Tibial artery (tissue), 4 donors: ENCODE data around the gene CAMTA1.
"Not testable (repeated sequence)": the region's sequence is repeated elsewhere in the genome, so short reads cannot be mapped to it uniquely, and the experiment has no call there.

Experiments used
- DNase-seq, 2 donors: peaks; one replicate each; pipeline ENCODE4 v3.0.0-alpha.2; 2019
- H3K27ac ChIP-seq, 2 donors: fragments of 200-600 bp; sonication (generic) in 1 of 2; 1 replicate in 1 of 2; 2 replicates in 1 of 2; pipeline ENCODE4 v1.5.1; 2018 to 2019; ENCODE audit warnings: mild to moderate bottlenecking in 1 of 2
- H3K27me3 ChIP-seq, 2 donors: fragments of 200-600 bp; sonication (generic) in 1 of 2; one replicate each; pipeline versions ENCODE4 v1.5.1 to v1.6.0; 2016 to 2019
- H3K36me3 ChIP-seq, 3 donors: fragments of 200-600 bp; sonication (generic) in 2 of 3; one replicate each; pipeline ENCODE4 v1.5.1; 2016 to 2019; ENCODE audit warnings: mild to moderate bottlenecking in 2 of 3
- H3K4me1 ChIP-seq, 4 donors: fragments of 200-600 bp; sonication (generic) in 2 of 4; 1 replicate in 3 of 4; 2 replicates in 1 of 4; pipeline ENCODE4 v1.5.1; 2016 to 2019
- H3K4me3 ChIP-seq, 2 donors: fragments of 200-600 bp; sonication (generic) in 1 of 2; 1 replicate in 1 of 2; 2 replicates in 1 of 2; pipeline ENCODE4 v1.5.1; 2018 to 2019; ENCODE audit warnings: mild to moderate bottlenecking in 2 of 2
- H3K9me3 ChIP-seq, 3 donors: fragments of 200-600 bp; sonication (generic) in 1 of 3; one replicate each; pipeline ENCODE4 v1.5.1; 2016 to 2019
- intact Hi-C: fragments of 100-400 bp; cut with DNase I; formaldehyde crosslinking; loops from one replicate; pipeline ENCODE4 v1.15.0; 2023; ENCODE audit warnings: low total_unique reads
- TF ChIP-seq, protein P1 (sequence below), 2 experiments: fragments of 200-600 bp in 1 of 2; fragments of 450-650 bp in 1 of 2; IDR thresholded peaks; one replicate each; pipeline ENCODE4 v1.5.1; 2017 to 2019; ENCODE audit warnings: antibody characterized with exemption in 2 of 2, mild to moderate bottlenecking in 1 of 2, moderate library complexity in 1 of 2

The CAMTA1 gene

DNA sequence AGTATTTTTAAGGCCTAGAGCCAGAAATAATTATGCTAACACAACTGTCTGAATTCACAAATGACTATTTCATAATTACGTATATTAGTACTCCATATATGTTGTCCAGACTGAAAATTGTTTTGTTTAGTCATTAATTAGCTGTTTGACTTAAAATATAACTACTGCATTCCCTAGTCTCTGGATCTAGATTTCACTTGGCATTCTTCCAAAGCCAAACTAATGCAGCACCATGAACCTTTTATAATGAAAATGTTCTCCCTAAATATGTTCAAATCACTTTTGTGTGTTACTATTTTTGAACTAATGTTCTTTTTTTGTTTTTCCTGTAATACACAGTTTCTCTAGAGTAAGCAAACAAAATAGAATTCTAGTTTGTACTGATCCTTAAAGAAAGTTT, 46.1 kb downstream of the CAMTA1 start:
- Histone ChIP-seq H3K4me3 (no peak overlapping the region), H3K4me1 (peaks cover 0 to 77% (median 38%) of the 10 kb centered on the region in 4 donors), H3K27ac (peak overlapping the region; percentile 62 to 64), H3K36me3 (no peaks in the 10 kb centered on the region), H3K27me3 (no peaks in the 10 kb centered on the region), H3K9me3 (no peaks in the 10 kb centered on the region)
- DNase-seq, result no peak
- intact Hi-C loops, result no loop called here
- TF ChIP-seq, protein P1, sequence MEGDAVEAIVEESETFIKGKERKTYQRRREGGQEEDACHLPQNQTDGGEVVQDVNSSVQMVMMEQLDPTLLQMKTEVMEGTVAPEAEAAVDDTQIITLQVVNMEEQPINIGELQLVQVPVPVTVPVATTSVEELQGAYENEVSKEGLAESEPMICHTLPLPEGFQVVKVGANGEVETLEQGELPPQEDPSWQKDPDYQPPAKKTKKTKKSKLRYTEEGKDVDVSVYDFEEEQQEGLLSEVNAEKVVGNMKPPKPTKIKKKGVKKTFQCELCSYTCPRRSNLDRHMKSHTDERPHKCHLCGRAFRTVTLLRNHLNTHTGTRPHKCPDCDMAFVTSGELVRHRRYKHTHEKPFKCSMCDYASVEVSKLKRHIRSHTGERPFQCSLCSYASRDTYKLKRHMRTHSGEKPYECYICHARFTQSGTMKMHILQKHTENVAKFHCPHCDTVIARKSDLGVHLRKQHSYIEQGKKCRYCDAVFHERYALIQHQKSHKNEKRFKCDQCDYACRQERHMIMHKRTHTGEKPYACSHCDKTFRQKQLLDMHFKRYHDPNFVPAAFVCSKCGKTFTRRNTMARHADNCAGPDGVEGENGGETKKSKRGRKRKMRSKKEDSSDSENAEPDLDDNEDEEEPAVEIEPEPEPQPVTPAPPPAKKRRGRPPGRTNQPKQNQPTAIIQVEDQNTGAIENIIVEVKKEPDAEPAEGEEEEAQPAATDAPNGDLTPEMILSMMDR (IDR thresholded peaks at IDR 0.05), result no peak

DNA sequence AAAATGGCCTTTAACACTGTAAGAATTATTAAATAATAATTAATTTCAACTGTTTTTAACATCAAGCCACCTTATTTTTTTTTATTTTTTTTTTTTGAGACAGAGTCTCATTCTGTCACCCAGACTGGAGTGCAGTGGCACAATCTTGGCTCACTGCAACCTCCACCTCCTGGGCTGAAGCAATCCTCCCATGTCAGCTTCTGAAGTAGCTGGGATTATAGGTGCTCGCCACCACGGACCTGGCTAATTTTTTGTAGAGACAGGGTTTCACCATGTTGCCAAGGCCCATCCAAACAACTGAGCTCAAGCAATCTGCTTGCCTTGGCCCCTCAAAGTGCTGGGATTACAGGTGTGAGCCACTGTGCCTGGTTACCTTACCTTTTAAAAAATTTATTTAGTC, 46.8 kb downstream of the CAMTA1 start:
- DNase-seq, H3K9me3 ChIP-seq, H3K36me3 ChIP-seq, H3K27me3 ChIP-seq, H3K4me3 ChIP-seq, intact Hi-C loops: not testable (repeated sequence)
- Histone ChIP-seq H3K27ac (peak overlapping the region; percentile 62 to 64), H3K4me1 (peaks cover 0 to 71% (median 34%) of the 10 kb centered on the region in 4 donors)

DNA sequence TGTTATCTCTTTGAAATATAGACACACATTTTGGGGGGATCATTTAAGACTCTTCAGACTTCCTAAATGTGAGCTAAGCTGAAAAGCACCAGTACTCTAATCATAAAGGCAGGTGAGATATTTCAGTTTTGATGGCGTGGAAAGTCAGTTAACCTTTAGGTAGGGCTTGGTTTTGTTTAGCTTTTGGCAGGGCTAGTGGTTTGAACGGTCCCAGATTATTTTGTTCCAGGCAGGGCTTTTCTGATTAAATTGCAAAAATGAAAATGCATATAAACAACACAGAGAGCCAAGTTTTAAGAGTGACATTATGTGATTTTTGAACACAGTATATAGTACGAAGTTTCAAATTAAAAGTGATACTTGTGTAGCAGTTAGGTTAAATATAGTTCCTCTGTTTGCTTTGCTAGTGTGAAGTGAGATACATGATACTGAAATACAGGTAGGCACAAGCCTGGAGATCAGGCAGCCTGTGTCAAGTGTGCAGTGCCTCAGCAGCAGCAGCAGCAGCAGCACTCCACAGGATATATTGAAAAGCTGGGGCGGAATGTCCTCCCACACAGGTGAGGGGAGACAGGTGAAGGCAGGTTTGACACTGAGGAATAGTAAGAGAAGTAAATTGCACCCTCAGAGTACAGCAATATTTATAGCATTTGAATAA, 47.4 kb downstream of the CAMTA1 start:
- Histone ChIP-seq H3K9me3 (no peaks in the 10 kb centered on the region), H3K4me1 (peaks cover 0 to 64% (median 29%) of the 10 kb centered on the region in 4 donors), H3K27ac (peak overlapping the region; percentile 62 to 64), H3K27me3 (no peaks in the 10 kb centered on the region), H3K36me3 (no peaks in the 10 kb centered on the region), H3K4me3 (no peak overlapping the region)
- no peak for DNase-seq
- intact Hi-C loops, result no loop called here
- TF ChIP-seq, protein P1 (IDR thresholded peaks at IDR 0.05), result no peak

DNA sequence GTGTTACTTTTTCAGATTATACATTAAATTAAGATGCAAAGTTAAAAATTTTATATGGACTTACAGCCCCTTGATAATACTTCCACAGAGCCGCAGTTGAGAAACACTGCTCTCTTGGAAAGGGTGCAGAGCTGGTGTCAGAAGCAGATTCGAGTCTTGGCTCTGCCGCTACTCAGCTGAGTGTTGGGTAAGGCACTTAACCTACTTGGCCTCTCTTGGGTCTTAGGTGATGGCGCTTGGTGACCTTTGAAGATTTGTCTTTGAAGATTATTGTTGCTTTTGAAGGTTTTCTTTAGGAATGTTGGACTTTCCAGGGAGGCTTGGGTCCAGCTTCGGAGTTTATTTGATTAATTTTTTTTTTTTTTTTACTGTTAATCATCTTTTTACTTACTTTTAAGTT, 48.5 kb downstream of the CAMTA1 start:
- intact Hi-C loops, result no loop called here
- Histone ChIP-seq H3K4me1 (peaks cover 0 to 53% (median 26%) of the 10 kb centered on the region in 4 donors), H3K36me3 (no peaks in the 10 kb centered on the region), H3K4me3 (no peak overlapping the region), H3K27me3 (no peaks in the 10 kb centered on the region), H3K27ac (no peak overlapping the region), H3K9me3 (no peaks in the 10 kb centered on the region)
- no peak for DNase-seq
- TF ChIP-seq, protein P1 (IDR thresholded peaks at IDR 0.05), result no peak

DNA sequence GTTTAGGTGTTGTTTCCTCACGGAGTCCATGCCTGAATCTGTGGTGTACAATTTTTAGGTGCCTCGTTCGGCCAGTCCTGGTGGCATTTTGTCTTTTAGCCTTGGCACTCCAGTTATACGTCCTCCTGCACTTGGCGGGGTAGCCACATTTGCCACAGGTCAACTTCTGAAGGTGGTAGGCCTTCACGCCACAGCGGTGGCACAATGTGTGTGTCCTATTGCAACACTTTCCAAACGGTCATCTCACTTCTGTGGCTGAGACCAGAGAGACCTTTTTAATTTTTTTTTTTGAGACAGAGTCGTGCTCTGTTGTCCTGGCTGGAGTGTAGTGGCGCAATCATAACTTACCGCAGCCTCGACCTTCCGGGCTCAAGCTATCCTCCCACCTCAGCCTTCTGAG, 49.1 kb downstream of the CAMTA1 start:
- Histone ChIP-seq H3K36me3 (no peaks in the 10 kb centered on the region), H3K4me3 (no peak overlapping the region), H3K4me1 (peaks cover 0 to 47% (median 21%) of the 10 kb centered on the region in 4 donors), H3K27ac (no peak overlapping the region), H3K9me3 (no peaks in the 10 kb centered on the region), H3K27me3 (no peaks in the 10 kb centered on the region)
- no peak for DNase-seq
- intact Hi-C loops, result no loop called here
- TF ChIP-seq, protein P1 (IDR thresholded peaks at IDR 0.05), result no peak

DNA sequence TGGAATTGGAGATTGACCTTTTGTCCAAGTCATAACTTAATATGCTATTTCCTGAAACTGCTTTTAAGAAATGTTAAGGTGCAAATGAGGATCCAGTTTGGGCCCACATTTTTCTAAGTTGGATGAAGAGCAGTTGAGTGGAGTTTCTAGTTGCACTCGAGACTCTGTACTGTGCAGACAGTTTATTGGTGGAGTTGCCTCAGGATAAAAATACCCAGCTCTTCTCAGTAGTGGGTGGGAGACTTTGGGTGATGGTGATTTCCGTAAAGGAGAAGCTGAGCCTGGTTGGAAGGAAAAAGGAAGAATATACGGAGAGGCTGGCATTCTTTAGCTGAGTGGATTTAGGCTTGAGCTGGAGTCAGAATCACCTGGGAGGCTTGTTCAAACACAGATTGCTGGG, 49.9 kb downstream of the CAMTA1 start:
- H3K27me3 ChIP-seq, result no peaks in the 10 kb centered on the region
- DNase-seq, result no peak
- no peak overlapping the region for H3K4me3 ChIP-seq
- no peaks in the 10 kb centered on the region for H3K36me3 ChIP-seq
- TF ChIP-seq, protein P1 (IDR thresholded peaks at IDR 0.05), result no peak
- no peaks in the 10 kb centered on the region for H3K9me3 ChIP-seq
- H3K4me1 ChIP-seq, result peaks cover 0 to 44% (median 20%) of the 10 kb centered on the region in 4 donors
- intact Hi-C loops, result no loop called here
- no peak overlapping the region for H3K27ac ChIP-seq
